Endometrial microvascular endothelial cells (primary cell): ENCODE data around the gene CERS2. TPM values are rescaled to one million over a fixed set of nuclear protein-coding genes. Genes with fewer than 3 reads are reported as not detected.

Source experiments
- in situ Hi-C: cut with HindIII; loops from 2 replicates; pipeline ENCODE4 v1.10.0; 2017; ENCODE audit warnings: low sequenced_read_pairs, low pct_unique_long_range_greater_than_20kb; ENCODE audit errors: inconsistent ontology term
- total RNA-seq: library from RNA; depleted of rRNA; stranded (reverse); fragments of >200 nt; gene quantifications from one replicate; pipeline ENCODE4 v1.2.3, GENCODE V29; 2015; ENCODE audit errors: inconsistent ontology term

The CERS2 gene
- total RNA-seq, 1 donor from 2014 or later, result 144 TPM

- in situ Hi-C loops, result no loop called here
Measured at GRCh38 chr1:150928286-150928685, 46.3 kb downstream of the CERS2 start.

- in situ Hi-C loops, result no loop called here
Measured at GRCh38 chr1:150927624-150928023, 47.0 kb downstream of the CERS2 start.

- in situ Hi-C loops, result no loop called here
Measured at GRCh38 chr1:150926097-150926741, 48.4 kb downstream of the CERS2 start, which contains the start of gene SETDB1. Gene SETDB1 (plus strand): TSS chr1:150926363. CDS start chr1:150927715, 1,352 bp downstream.

GRCh38 chr1:150925080-150925479, 49.6 kb downstream of the CERS2 start:
- in situ Hi-C loops, result no loop called here

GRCh38 chr1:150922519-150922975, 52.1 kb downstream of the CERS2 start:
- in situ Hi-C loops, result no loop called here

GRCh38 chr1:150917387-150917786, 57.2 kb downstream of the CERS2 start:
- in situ Hi-C loops, result no loop called here

Other genes with a start within 250 kb of the CERS2 start
- gene CTSS, start 209.1 kb downstream of the CERS2 start, total RNA-seq, result 74.1 TPM
- 4.8 TPM for gene CTSK, start 166.6 kb downstream of the CERS2 start, total RNA-seq
- gene ARNT, start 98.2 kb downstream of the CERS2 start, total RNA-seq, result 15.9 TPM
- not detected for gene CTXND2, start 87.7 kb downstream of the CERS2 start, total RNA-seq
- 31.9 TPM for gene SETDB1, start 48.5 kb downstream of the CERS2 start, total RNA-seq
- not detected for gene ANXA9, start 7.5 kb upstream of the CERS2 start, total RNA-seq
- 9.4 TPM for gene MINDY1, start 32.1 kb upstream of the CERS2 start, total RNA-seq
- 6.3 TPM for gene PRUNE1, start 33.6 kb upstream of the CERS2 start, total RNA-seq
- gene BNIPL, start 61.8 kb upstream of the CERS2 start, total RNA-seq, result not detected
- gene C1orf56, start 72.9 kb upstream of the CERS2 start, total RNA-seq, result 4.6 TPM
- 75.7 TPM for gene CDC42SE1, start 84.8 kb upstream of the CERS2 start, total RNA-seq
- gene MLLT11, start 85.6 kb upstream of the CERS2 start, total RNA-seq, result 14.2 TPM
- 14.4 TPM for gene GABPB2, start 95.9 kb upstream of the CERS2 start, total RNA-seq
- 51.7 TPM for gene SEMA6C, start 171.8 kb upstream of the CERS2 start, total RNA-seq
- gene TNFAIP8L2, start 181.8 kb upstream of the CERS2 start, total RNA-seq, result 0.37 TPM
- gene LYSMD1, start 191.1 kb upstream of the CERS2 start, total RNA-seq, result 2.5 TPM
- gene SCNM1, start 191.3 kb upstream of the CERS2 start, total RNA-seq, result 34.4 TPM
- not detected for gene TMOD4, start 201.1 kb upstream of the CERS2 start, total RNA-seq
- gene VPS72, start 215.4 kb upstream of the CERS2 start, total RNA-seq, result 69.4 TPM
- 50.7 TPM for gene PIP5K1A, start 223.7 kb upstream of the CERS2 start, total RNA-seq